DND-41 (cell line): Measurements from ENCODE around the gene CSRP2.

ENCODE experiments used
- ATAC-seq: fragments of 200-7000 bp; cut with Tn5 transposase; 3 replicates; pipeline ENCODE4 v1.9.1; 2021; ENCODE audit warnings: low read depth; ENCODE audit not compliant: insufficient read depth
- DNase-seq: peaks from one replicate; pipeline ENCODE4 v3.0.0-alpha.2; 2020
- H2AFZ ChIP-seq: 2 replicates; pipeline ENCODE4 v1.6.0; 2012; ENCODE audit warnings: low read depth, low read length
- H3K27ac ChIP-seq: 2 replicates; pipeline ENCODE4 v1.5.1; 2012; ENCODE audit warnings: low read length, inconsistent platforms
- H3K27me3 ChIP-seq: fragments of 200-600 bp; sonication (generic); 2 replicates; pipeline ENCODE4 v1.6.0; 2012; ENCODE audit warnings: low read length, mild to moderate bottlenecking, inconsistent platforms; ENCODE audit not compliant: insufficient read depth, poor library complexity
- H3K36me3 ChIP-seq: 2 replicates; pipeline ENCODE4 v1.5.1; 2012; ENCODE audit warnings: low read length, inconsistent platforms; ENCODE audit not compliant: insufficient read depth
- H3K4me1 ChIP-seq: 2 replicates; pipeline ENCODE4 v1.5.1; 2012; ENCODE audit warnings: mild to moderate bottlenecking, low read length; ENCODE audit not compliant: insufficient read depth
- H3K4me2 ChIP-seq: 2 replicates; pipeline ENCODE4 v1.6.0; 2012; ENCODE audit warnings: mild to moderate bottlenecking, moderate library complexity, low read length, inconsistent platforms; ENCODE audit not compliant: insufficient read depth
- H3K4me3 ChIP-seq, 2 experiments: fragments of 200-600 bp in 1 of 2; shearing (Covaris generic) in 1 of 2; 2 replicates each; pipeline ENCODE4 v1.5.1; 2012 to 2016; ENCODE audit warnings: inconsistent platforms in 2 of 2, low read length in 2 of 2, mild to moderate bottlenecking in 2 of 2, low read depth in 1 of 2, moderate library complexity in 1 of 2
- H3K79me2 ChIP-seq: 2 replicates; pipeline ENCODE4 v1.6.0; 2012; ENCODE audit warnings: low read length, inconsistent platforms; ENCODE audit not compliant: insufficient read depth
- H3K9ac ChIP-seq: 2 replicates; pipeline ENCODE4 v1.6.0; 2012; ENCODE audit warnings: low read depth, mild to moderate bottlenecking, inconsistent platforms, low read length, moderate library complexity
- H3K9me3 ChIP-seq: 2 replicates; pipeline ENCODE4 v1.5.1; 2012; ENCODE audit warnings: low read length, moderate library complexity, mild to moderate bottlenecking, inconsistent platforms; ENCODE audit not compliant: insufficient read depth, severe bottlenecking
- H4K20me1 ChIP-seq: 2 replicates; pipeline ENCODE4 v1.6.0; 2012; ENCODE audit warnings: low read length; ENCODE audit not compliant: insufficient read depth
- EZH2 ChIP-seq: IDR thresholded peaks from 3 replicates; pipeline ENCODE4 v1.6.1; 2012; ENCODE audit warnings: borderline replicate concordance, low read depth, mild to moderate bottlenecking, moderate library complexity, low read length, inconsistent platforms; ENCODE audit not compliant: severe bottlenecking
- TF ChIP-seq, protein P1 (sequence below): IDR thresholded peaks from 2 replicates; pipeline ENCODE4 v1.5.1; 2012; ENCODE audit warnings: borderline replicate concordance, low read length, moderate library complexity, mild to moderate bottlenecking; ENCODE audit not compliant: poor library complexity, severe bottlenecking; ENCODE audit errors: extremely low read depth

CSRP2 gene

DNA sequence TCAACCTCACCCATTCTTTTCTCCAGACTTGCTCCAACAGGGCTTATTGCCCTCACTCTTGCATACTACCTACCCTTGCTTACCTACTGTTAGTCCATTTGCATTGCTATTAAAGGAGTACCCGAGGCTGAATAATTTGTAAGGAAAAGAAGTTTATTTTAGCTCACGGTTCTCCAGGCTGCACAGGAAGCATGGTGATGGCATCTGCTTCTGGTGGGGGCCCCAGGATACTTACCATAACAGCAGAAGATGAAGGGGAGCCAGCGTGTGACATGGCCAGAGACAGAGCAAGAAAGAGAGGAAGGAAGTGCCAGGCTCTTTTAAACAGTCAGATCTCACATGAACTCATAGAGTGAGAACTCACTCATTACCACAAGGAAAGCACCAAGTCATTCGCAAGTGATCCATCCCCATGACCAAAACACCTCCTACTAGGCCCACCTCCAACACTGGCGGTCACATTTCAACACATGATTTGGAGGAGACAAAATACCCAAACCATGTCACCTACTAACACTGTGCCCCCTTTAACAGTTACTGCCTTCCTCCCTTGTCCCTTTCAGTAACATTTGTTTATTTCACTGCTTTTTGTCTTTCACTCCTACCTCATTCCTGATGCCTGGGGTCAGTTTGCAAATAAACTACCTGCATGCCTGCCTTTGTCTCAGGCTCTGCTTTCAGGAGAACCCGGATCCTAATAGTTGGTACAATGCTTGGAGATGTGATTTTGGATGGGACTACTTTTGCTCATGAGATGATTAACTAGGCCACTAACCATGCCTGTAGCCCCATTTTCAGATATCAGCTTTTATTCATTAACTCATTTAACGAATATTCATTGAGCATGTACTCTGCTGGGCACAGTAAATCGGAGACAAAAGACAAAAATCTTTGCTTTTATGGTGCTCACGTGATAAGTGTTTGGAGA, 41.6 kb upstream of the CSRP2 start:
- Histone ChIP-seq H4K20me1 (no peaks in the 10 kb centered on the region), H3K79me2 (no peaks in the 10 kb centered on the region), H3K4me2 (no peak overlapping the region), H3K4me3 (no peak overlapping the region), H3K36me3 (no peaks in the 10 kb centered on the region), H3K27me3 (no peaks in the 10 kb centered on the region), H3K4me1 (no peaks in the 10 kb centered on the region), H3K9ac (no peak overlapping the region), H3K27ac (no peak overlapping the region), H3K9me3 (no peaks in the 10 kb centered on the region), H2AFZ (no peak overlapping the region)
- DNase-seq, result no peak
- peak; percentile 58; the same call in 1 of the 3 replicates for ATAC-seq
- no peak for TF ChIP-seq EZH2
- TF ChIP-seq, protein P1, sequence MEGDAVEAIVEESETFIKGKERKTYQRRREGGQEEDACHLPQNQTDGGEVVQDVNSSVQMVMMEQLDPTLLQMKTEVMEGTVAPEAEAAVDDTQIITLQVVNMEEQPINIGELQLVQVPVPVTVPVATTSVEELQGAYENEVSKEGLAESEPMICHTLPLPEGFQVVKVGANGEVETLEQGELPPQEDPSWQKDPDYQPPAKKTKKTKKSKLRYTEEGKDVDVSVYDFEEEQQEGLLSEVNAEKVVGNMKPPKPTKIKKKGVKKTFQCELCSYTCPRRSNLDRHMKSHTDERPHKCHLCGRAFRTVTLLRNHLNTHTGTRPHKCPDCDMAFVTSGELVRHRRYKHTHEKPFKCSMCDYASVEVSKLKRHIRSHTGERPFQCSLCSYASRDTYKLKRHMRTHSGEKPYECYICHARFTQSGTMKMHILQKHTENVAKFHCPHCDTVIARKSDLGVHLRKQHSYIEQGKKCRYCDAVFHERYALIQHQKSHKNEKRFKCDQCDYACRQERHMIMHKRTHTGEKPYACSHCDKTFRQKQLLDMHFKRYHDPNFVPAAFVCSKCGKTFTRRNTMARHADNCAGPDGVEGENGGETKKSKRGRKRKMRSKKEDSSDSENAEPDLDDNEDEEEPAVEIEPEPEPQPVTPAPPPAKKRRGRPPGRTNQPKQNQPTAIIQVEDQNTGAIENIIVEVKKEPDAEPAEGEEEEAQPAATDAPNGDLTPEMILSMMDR, result no peak

- Histone ChIP-seq H4K20me1 (no peaks in the 10 kb centered on the region), H3K27ac (no peak overlapping the region), H3K36me3 (no peaks in the 10 kb centered on the region), H3K4me2 (no peak overlapping the region), H3K4me3 (no peak overlapping the region), H3K27me3 (no peaks in the 10 kb centered on the region), H3K9me3 (no peaks in the 10 kb centered on the region), H3K4me1 (no peaks in the 10 kb centered on the region), H2AFZ (no peak overlapping the region), H3K79me2 (no peaks in the 10 kb centered on the region), H3K9ac (no peak overlapping the region)
- TF ChIP-seq, protein P1, result no peak
- no peak for TF ChIP-seq EZH2
- ATAC-seq (no peak), DNase-seq (no peak)
These were observed 40.8 kb upstream of the CSRP2 start for GRCh38 chr12:76919383-76920171.

- Histone ChIP-seq H3K27ac (no peak overlapping the region), H3K9ac (no peak overlapping the region), H2AFZ (no peak overlapping the region), H3K27me3 (peaks cover under 1% of the 10 kb centered on the region), H4K20me1 (no peaks in the 10 kb centered on the region), H3K9me3 (no peaks in the 10 kb centered on the region), H3K4me1 (no peaks in the 10 kb centered on the region), H3K79me2 (no peaks in the 10 kb centered on the region), H3K4me3 (no peak overlapping the region), H3K36me3 (no peaks in the 10 kb centered on the region), H3K4me2 (no peak overlapping the region)
- ATAC-seq (no peak), DNase-seq (no peak)
- no peak for TF ChIP-seq EZH2
- TF ChIP-seq, protein P1, result no peak
These were observed 37.3 kb upstream of the CSRP2 start for GRCh38 chr12:76916170-76916540.
